GM18505 (cell line): Measurements from ENCODE around the gene MSRB1.

Experiments
- ATAC-seq: cut with Tn5 transposase; IDR thresholded peaks from one replicate; pipeline ENCODE4 v1.9.1; 2021; ENCODE audit not compliant: unreplicated experiment
- POLR2A ChIP-seq: IDR thresholded peaks from 4 replicates; pipeline ENCODE4 v1.6.1; 2011; ENCODE audit warnings: borderline replicate concordance; ENCODE audit not compliant: insufficient read depth, insufficient read length; ENCODE audit errors: extremely low read depth

The MSRB1 gene

GRCh38 chr16:1918351-1919326, 24.4 kb downstream of the MSRB1 start, which contains the start of gene HS3ST6:
HS3ST6 (minus strand) TSS chr16:1918415; CDS start chr16:1918323, 92 bp downstream.
- TF ChIP-seq POLR2A, result no peak
- no peak for ATAC-seq

- TF ChIP-seq POLR2A, result no peak
- no peak for ATAC-seq
Measured at GRCh38 chr16:1917665-1918350, 25.2 kb downstream of the MSRB1 start.

GRCh38 chr16:1917056-1917664, 25.8 kb downstream of the MSRB1 start:
- no peak for TF ChIP-seq POLR2A
- ATAC-seq, result no peak

- no peak for ATAC-seq
- TF ChIP-seq POLR2A, result no peak
Measured at GRCh38 chr16:1916640-1916990, 26.4 kb downstream of the MSRB1 start.

GRCh38 chr16:1915732-1916639, 27.0 kb downstream of the MSRB1 start:
- no peak for ATAC-seq

GRCh38 chr16:1914988-1915387, 28.0 kb downstream of the MSRB1 start:
- ATAC-seq, result no peak
- no peak for TF ChIP-seq POLR2A

More at GRCh38 chr16:1915732-1916639, 27.0 kb downstream of the MSRB1 start:
- TF ChIP-seq POLR2A, result no peak

GRCh38 chr16:1914084-1914608, 28.9 kb downstream of the MSRB1 start:
- no peak for ATAC-seq
- no peak for TF ChIP-seq POLR2A

- ATAC-seq, result no peak
Measured at GRCh38 chr16:1913327-1914083, 29.5 kb downstream of the MSRB1 start.

GRCh38 chr16:1912215-1912543, 30.8 kb downstream of the MSRB1 start:
- TF ChIP-seq POLR2A, result no peak
- ATAC-seq, result no peak

More at GRCh38 chr16:1913327-1914083, 29.5 kb downstream of the MSRB1 start:
- TF ChIP-seq POLR2A, result no peak

GRCh38 chr16:1911467-1912214, 31.4 kb downstream of the MSRB1 start:
- no peak for ATAC-seq
- TF ChIP-seq POLR2A, result no peak

- ATAC-seq, result no peak
- no peak for TF ChIP-seq POLR2A
Measured at GRCh38 chr16:1909561-1910231, 33.3 kb downstream of the MSRB1 start.
